ENCODE data around the gene GNPTG. TPM values are rescaled to one million over a fixed set of nuclear protein-coding genes. Genes with fewer than 3 reads are reported as not detected.
A peak's percentile ranks its signal among the peaks of the same experiment; 100 is the strongest.

Gene GNPTG
- total RNA-seq, 4 donors from 2014 or later, result 53.7 to 84.0 (median 69.5) TPM

GRCh38 chr16:1330260-1330914 lies 21.3 kb upstream of the GNPTG start:
- Histone ChIP-seq H3K9me3 (no peaks in the 10 kb centered on the region), H3K27ac (no peak overlapping the region), H3K4me3 (no peak overlapping the region), H3K36me3 (peaks cover 10% of the 10 kb centered on the region), H3K4me1 (peaks cover 35% of the 10 kb centered on the region), H3K27me3 (peaks cover 51% of the 10 kb centered on the region)
- no peak for DNase-seq (ENCODE audit: low spot score in 2 of 2)
- TF ChIP-seq POLR2A (IDR thresholded peaks at IDR 0.05), result no peak
- peak in 1 of 2 donors; percentile 36 for TF ChIP-seq CTCF (IDR thresholded peaks at IDR 0.05)
- TF ChIP-seq EP300 (IDR thresholded peaks at IDR 0.05), result no peak
- WGBS, result 100% methylated on average over 1 of the region's 17 CpGs

- Histone ChIP-seq H3K4me3 (peak overlapping the region; percentile 47), H3K36me3 (peaks cover 2% of the 10 kb centered on the region), H3K9me3 (no peaks in the 10 kb centered on the region), H3K4me1 (peaks cover 35% of the 10 kb centered on the region), H3K27me3 (peaks cover 58% of the 10 kb centered on the region), H3K27ac (no peak overlapping the region)
- DNase-seq (ENCODE audit: low spot score in 2 of 2), result no peak
- 47% methylated on average over 6 of the region's 22 CpGs for WGBS
- TF ChIP-seq EP300 (IDR thresholded peaks at IDR 0.05), result no peak
- no peak for TF ChIP-seq POLR2A (IDR thresholded peaks at IDR 0.05)
- TF ChIP-seq POLR2AphosphoS5 (IDR thresholded peaks at IDR 0.05), result no peak
- no peak for TF ChIP-seq CTCF (IDR thresholded peaks at IDR 0.05)
These were observed 20.6 kb upstream of the GNPTG start for GRCh38 chr16:1330931-1331711.

- peak overlapping the region; percentile 19 for H3K27ac ChIP-seq
- H3K27me3 ChIP-seq, result peaks cover 66% of the 10 kb centered on the region
- H3K36me3 ChIP-seq, result no peaks in the 10 kb centered on the region
- peaks cover 35% of the 10 kb centered on the region for H3K4me1 ChIP-seq
- WGBS, result 5% methylated on average over 22 of the region's 34 CpGs
- peak; percentile 92 for DNase-seq (ENCODE audit: low spot score in 2 of 2)
- TF ChIP-seq EP300 (IDR thresholded peaks at IDR 0.05) (no peak), CTCF (IDR thresholded peaks at IDR 0.05) (no peak), POLR2A (IDR thresholded peaks at IDR 0.05) (no peak), POLR2AphosphoS5 (IDR thresholded peaks at IDR 0.05) (no peak)
- H3K4me3 ChIP-seq, result peak overlapping the region; percentile 47
- H3K9me3 ChIP-seq, result no peaks in the 10 kb centered on the region
These were observed 19.8 kb upstream of the GNPTG start for GRCh38 chr16:1331712-1332617.

GRCh38 chr16:1332618-1333148 lies 19.0 kb upstream of the GNPTG start:
- Histone ChIP-seq H3K4me1 (peaks cover 35% of the 10 kb centered on the region), H3K9me3 (no peaks in the 10 kb centered on the region), H3K27me3 (peaks cover 74% of the 10 kb centered on the region), H3K4me3 (peak overlapping the region; percentile 47), H3K36me3 (no peaks in the 10 kb centered on the region), H3K27ac (no peak overlapping the region)
- no peak for DNase-seq (ENCODE audit: low spot score in 2 of 2)
- 10% methylated on average over 22 of the region's 26 CpGs for WGBS
- no peak for TF ChIP-seq EP300 (IDR thresholded peaks at IDR 0.05)
- TF ChIP-seq POLR2A (IDR thresholded peaks at IDR 0.05), result no peak
- no peak for TF ChIP-seq POLR2AphosphoS5 (IDR thresholded peaks at IDR 0.05)
- TF ChIP-seq CTCF (IDR thresholded peaks at IDR 0.05), result no peak
